K562 (cell line): ENCODE results near the gene AMZ1. TPM values are rescaled to one million over a fixed set of nuclear protein-coding genes. Genes with fewer than 3 reads are reported as not detected.
"Not testable (repeated sequence)": the region's sequence is repeated elsewhere in the genome, so short reads cannot be mapped to it uniquely, and the experiment has no call there.

Experiments used
- ATAC-seq: fragments of 200-7000 bp; cut with Tn5 transposase; 3 replicates; pipeline ENCODE4 v1.9.1; 2020; ENCODE audit warnings: moderate library complexity
- BruUV-seq: library from RNA; stranded (reverse); fragments of 400-500 nt; replicated peaks from 2 replicates; lab custom pipeline; 2021; lab: Mats Ljungman, UMichigan
- CTCF ChIA-PET: fragments of 300-600 bp; formaldehyde crosslinking; extraction: SDS; loops from one replicate; lab custom pipeline; 2021; ENCODE audit warnings: low intra/inter-chr PET ratio; lab: Yijun Ruan, JAX
- POLR2A ChIA-PET: fragments of 300-600, 350-650 bp; sonication (Branson Sonifier 250); formaldehyde crosslinking; extraction: SDS; loops from one replicate; lab custom pipeline; 2021; ENCODE audit warnings: antibody characterized with exemption, inconsistent platforms; lab: Yijun Ruan, JAX
- DNase-seq, 4 experiments: peaks; one replicate each; pipeline versions ENCODE4 v3.0.0 to v3.0.0-alpha.2; 2011 to 2018; ENCODE audit warnings: low spot score in 3 of 4, mixed read lengths in 3 of 4; ENCODE audit errors: extremely low read depth in 1 of 4
- FAIRE-seq: peaks from 2 replicates; lab custom pipeline; 2011; peaks lifted over from hg19 to GRCh38; lab: Jason Lieb, UNC
- H2AFZ ChIP-seq: 2 replicates; pipeline ENCODE4 v1.6.0; 2011; ENCODE audit warnings: low read depth, low read length, control low read depth, inconsistent platforms
- H3K27ac ChIP-seq: fragments of 200-600 bp; 3 replicates; pipeline ENCODE4 v1.8.0; 2011; ENCODE audit warnings: low read depth, mild to moderate bottlenecking, control low read depth, inconsistent platforms, low read length, moderate library complexity, mixed read lengths; ENCODE audit errors: extremely low read depth
- H3K27me3 ChIP-seq, 2 experiments: fragments of 300-600 bp in 1 of 2; 2 replicates in 1 of 2; 3 replicates in 1 of 2; pipeline versions ENCODE4 v1.6.0 to v1.8.0; 2011; ENCODE audit warnings: inconsistent platforms in 2 of 2, low read length in 2 of 2, mild to moderate bottlenecking in 1 of 2, mixed read lengths in 1 of 2, moderate library complexity in 1 of 2; ENCODE audit not compliant: control insufficient read depth in 2 of 2, insufficient read depth in 2 of 2
- H3K36me3 ChIP-seq: fragments of 300-600 bp; 3 replicates; pipeline ENCODE4 v1.8.0; 2011; ENCODE audit warnings: mild to moderate bottlenecking, low read length, inconsistent platforms; ENCODE audit not compliant: control insufficient read depth, insufficient read depth
- H3K4me1 ChIP-seq, 2 experiments: fragments of 200-600 bp in 1 of 2; replicated peaks in 1 of 2; 2 replicates in 1 of 2; 3 replicates in 1 of 2; pipeline versions ENCODE4 v1.5.1 to v1.8.0; 2011; ENCODE audit warnings: inconsistent platforms in 2 of 2, low read length in 2 of 2, mild to moderate bottlenecking in 1 of 2, mixed read lengths in 1 of 2, moderate library complexity in 1 of 2; ENCODE audit not compliant: control insufficient read depth in 2 of 2, insufficient read depth in 2 of 2
- H3K4me2 ChIP-seq: 2 replicates; pipeline ENCODE4 v1.6.1; 2011; ENCODE audit warnings: low read length, control low read depth, inconsistent platforms, mixed read lengths; ENCODE audit not compliant: insufficient read depth
- H3K4me3 ChIP-seq: fragments of 200-600 bp; sonication (generic), shearing (Covaris generic); 2 replicates; pipeline ENCODE4 v1.5.1; 2016; ENCODE audit warnings: control low read depth, inconsistent platforms
- H3K79me2 ChIP-seq: fragments of 200-600 bp; 3 replicates; pipeline ENCODE4 v1.8.0; 2011; ENCODE audit warnings: low read length, inconsistent platforms; ENCODE audit not compliant: control insufficient read depth, insufficient read depth
- H3K9ac ChIP-seq, 2 experiments: 2 replicates each; pipeline versions ENCODE4 v1.6.0 to v1.6.1; 2011; ENCODE audit warnings: low read depth in 2 of 2, low read length in 2 of 2, control low read depth in 1 of 2, inconsistent platforms in 1 of 2, mild to moderate bottlenecking in 1 of 2, mixed read lengths in 1 of 2; ENCODE audit not compliant: insufficient read depth in 1 of 2
- H3K9me1 ChIP-seq: one replicate; pipeline ENCODE4 v1.6.0; 2011; ENCODE audit warnings: inconsistent platforms, mild to moderate bottlenecking, low read length, moderate library complexity; ENCODE audit not compliant: control insufficient read depth, insufficient read depth
- H3K9me3 ChIP-seq: replicated peaks from 2 replicates; pipeline ENCODE4 v1.5.1; 2011; ENCODE audit warnings: low read depth, low read length, inconsistent platforms; ENCODE audit not compliant: control insufficient read depth, insufficient read depth
- H4K20me1 ChIP-seq: replicated peaks from 2 replicates; pipeline ENCODE4 v1.6.1; 2011; ENCODE audit warnings: low read length, inconsistent platforms, mixed read lengths; ENCODE audit not compliant: control insufficient read depth, insufficient read depth
- AFF1 ChIP-seq, 2 experiments: fragments of 450-650 bp; IDR thresholded peaks; 2 replicates each; pipeline ENCODE4 v1.6.1; 2018; ENCODE audit warnings: mild to moderate bottlenecking in 2 of 2, low read depth in 1 of 2; ENCODE audit not compliant: partially characterized antibody in 2 of 2
- WGBS: fragments of 100-300 bp; shearing (Covaris generic); methylation state at CpG from one replicate; pipeline ENCODE4 v1.1.6; 2016; ENCODE audit warnings: low coverage, mixed read lengths; ENCODE audit not compliant: insufficient coverage; ENCODE audit errors: missing lambda C conversion rate; 5-methylcytosine and 5-hydroxymethylcytosine counted together
- in situ Hi-C: fragments of 300-500 bp; cut with MboI; formaldehyde crosslinking; loops from 4 replicates; pipeline ENCODE4 v1.15.0; 2018; ENCODE audit warnings: inconsistent platforms, mixed read lengths
- intact Hi-C: fragments of 100-400 bp; cut with micrococcal nuclease; formaldehyde crosslinking; loops from 2 replicates; pipeline ENCODE4 v1.14.2; 2022
- polyA plus RNA-seq, 8 experiments: library from polyadenylated mRNA; depleted of rRNA in 4 of 8; stranded (reverse) in 5 of 8; unstranded in 3 of 8; fragments of >200 nt; fragmentation: Nextera tagmentation in 2 of 8; fragmentation: Illumina TruSeq in 1 of 8; extraction: Ambion mirVana in 2 of 8; extraction: Trizol in 1 of 8; gene quantifications; 2 replicates each; pipeline versions ENCODE4 v1.2.1 to v1.2.3, GENCODE V29; 2011 to 2014; ENCODE audit warnings: inconsistent platforms in 1 of 8, missing spikeins in 1 of 8
- total RNA-seq, 7 experiments: library from RNA; depleted of rRNA in 6 of 7; stranded (reverse); fragments of >200 nt in 6 of 7; fragmentation: Illumina TruSeq in 2 of 7; extraction: Trizol in 2 of 7; gene quantifications; 2 replicates each; pipeline versions ENCODE4 v1.2.1 to v1.2.3, GENCODE V29; 2011 to 2021; ENCODE audit warnings: low replicate concordance in 1 of 7

Gene AMZ1
- total and polyA plus RNA-seq, 9 of the 15 experiments (the other 6 are each of a cell fraction or from before 2014, with no cell fraction given): not detected

- H3K27me3 ChIP-seq, H3K9me1 ChIP-seq, ATAC-seq, H3K9ac ChIP-seq, FAIRE-seq, H3K4me3 ChIP-seq, H3K9me3 ChIP-seq, DNase-seq, in situ Hi-C loops, CTCF ChIA-PET, H3K36me3 ChIP-seq, BruUV-seq, intact Hi-C loops, H2AFZ ChIP-seq, H4K20me1 ChIP-seq, H3K27ac ChIP-seq, H3K4me2 ChIP-seq: not testable (repeated sequence)
- 86% methylated on average over 13 of the region's 15 CpGs for WGBS
- Histone ChIP-seq H3K79me2 (peaks cover 11% of the 10 kb centered on the region; the same call in 2 of the 3 replicates), H3K4me1 (peaks cover 42 to 47% of the 10 kb centered on the region in 2 experiments)
- peak in 1 of 2 experiments; percentile 92 for TF ChIP-seq AFF1 (IDR thresholded peaks at IDR 0.05; ENCODE audit: low read depth in 1 of 2, partially characterized antibody in 2 of 2)
- POLR2A ChIA-PET: interaction anchor here (0.6 to 3.7 kb wide), 2 partner anchors 21 to 57 kb away, joined by 3 to 22 read pairs; no protein-coding TSS in a partner anchor
Measured at GRCh38 chr7:2737005-2737743, 49.2 kb downstream of the AMZ1 start.
